Measurements from ENCODE around the gene DESI2.
"Not testable (repeated sequence)": the region's sequence is repeated elsewhere in the genome, so short reads cannot be mapped to it uniquely, and the experiment has no call there.

Gene DESI2

GRCh38 chr1:244655186-244655585, 2.3 kb downstream of the DESI2 start:
- no peak for DNase-seq

- DNase-seq = no peak
Measured at GRCh38 chr1:244657421-244657820, 4.5 kb downstream of the DESI2 start.

- DNase-seq = no peak
Measured at GRCh38 chr1:244659694-244660093, 6.8 kb downstream of the DESI2 start.

GRCh38 chr1:244660595-244660994, 7.7 kb downstream of the DESI2 start:
- DNase-seq = no peak

- DNase-seq = not testable (repeated sequence)
Measured at GRCh38 chr1:244661569-244662312, 8.8 kb downstream of the DESI2 start.

GRCh38 chr1:244662599-244662998, 9.7 kb downstream of the DESI2 start:
- DNase-seq = no peak

- DNase-seq = no peak
Measured at GRCh38 chr1:244664353-244664752, 11.4 kb downstream of the DESI2 start.

GRCh38 chr1:244665771-244666217, 12.9 kb downstream of the DESI2 start:
- DNase-seq = no peak

GRCh38 chr1:244666672-244667418, 13.9 kb downstream of the DESI2 start:
- not testable (repeated sequence) for DNase-seq

GRCh38 chr1:244667797-244668196, 14.9 kb downstream of the DESI2 start:
- DNase-seq = no peak

- DNase-seq = no peak
Measured at GRCh38 chr1:244672946-244673682, 20.2 kb downstream of the DESI2 start.

- no peak for DNase-seq
Measured at GRCh38 chr1:244674446-244674845, 21.5 kb downstream of the DESI2 start.

GRCh38 chr1:244675167-244675566, 22.2 kb downstream of the DESI2 start:
- no peak for DNase-seq

GRCh38 chr1:244678697-244679096, 25.8 kb downstream of the DESI2 start:
- DNase-seq = no peak

- DNase-seq = no peak
Measured at GRCh38 chr1:244680667-244681066, 27.7 kb downstream of the DESI2 start.

GRCh38 chr1:244682087-244682486, 29.2 kb downstream of the DESI2 start:
- not testable (repeated sequence) for DNase-seq

GRCh38 chr1:244695937-244696336, 43.0 kb downstream of the DESI2 start:
- DNase-seq = no peak

GRCh38 chr1:244699741-244700140, 46.8 kb downstream of the DESI2 start:
- no peak for DNase-seq

- no peak for DNase-seq
Measured at GRCh38 chr1:244700808-244701207, 47.9 kb downstream of the DESI2 start.

GRCh38 chr1:244702620-244703019, 49.7 kb downstream of the DESI2 start:
- no peak for DNase-seq

GRCh38 chr1:244704107-244704506, 51.2 kb downstream of the DESI2 start:
- no peak for DNase-seq

GRCh38 chr1:244705261-244706234, 52.6 kb downstream of the DESI2 start:
- DNase-seq = no peak

Data from CD4-positive, alpha-beta T cell treated with Interferon alpha-2 for 1 hour (primary cell).